Mesenteric fat pad (tissue), 1 donor: ENCODE data around the gene CPN1. TPM values are rescaled to one million over a fixed set of nuclear protein-coding genes. Genes with fewer than 3 reads are reported as not detected.
"Not testable (repeated sequence)": the region's sequence is repeated elsewhere in the genome, so short reads cannot be mapped to it uniquely, and the experiment has no call there.

Source experiments
- DNase-seq: peaks from one replicate; pipeline ENCODE4 v3.0.0-alpha.2; 2020; ENCODE audit warnings: low spot score
- total RNA-seq: library from RNA; stranded (reverse); fragmentation: NEBNext Ultra II Directional; extraction: Animal tissue kit (Norgen Biotek cat#: 25700); gene quantifications from one replicate; pipeline ENCODE4 v1.2.1, GENCODE V29; 2021
- donor health status: DM: yes; HTN: yes; CAD: no.

The CPN1 gene
- total RNA-seq, 1 donor from 2014 or later: not detected

DNA sequence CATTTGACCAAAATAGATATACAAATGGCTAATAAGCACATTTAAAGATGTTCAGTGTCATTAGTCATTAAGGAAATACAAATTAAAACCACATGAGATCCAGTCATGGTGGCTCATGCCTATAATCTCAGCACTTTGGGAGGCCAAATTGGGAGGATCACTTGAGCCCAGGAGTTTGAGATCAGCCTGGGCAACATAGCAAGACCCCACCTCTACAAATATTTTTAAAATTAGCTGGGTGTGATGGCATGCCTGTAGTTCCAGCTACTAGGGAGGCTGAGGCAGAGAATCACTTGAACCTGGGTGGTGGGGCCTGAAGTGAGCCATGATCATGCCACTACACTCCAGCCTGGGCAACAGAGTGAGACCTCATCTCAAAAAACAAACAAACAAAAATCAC is 607 bp upstream of the CPN1 start:
- DNase-seq: not testable (repeated sequence)

DNA sequence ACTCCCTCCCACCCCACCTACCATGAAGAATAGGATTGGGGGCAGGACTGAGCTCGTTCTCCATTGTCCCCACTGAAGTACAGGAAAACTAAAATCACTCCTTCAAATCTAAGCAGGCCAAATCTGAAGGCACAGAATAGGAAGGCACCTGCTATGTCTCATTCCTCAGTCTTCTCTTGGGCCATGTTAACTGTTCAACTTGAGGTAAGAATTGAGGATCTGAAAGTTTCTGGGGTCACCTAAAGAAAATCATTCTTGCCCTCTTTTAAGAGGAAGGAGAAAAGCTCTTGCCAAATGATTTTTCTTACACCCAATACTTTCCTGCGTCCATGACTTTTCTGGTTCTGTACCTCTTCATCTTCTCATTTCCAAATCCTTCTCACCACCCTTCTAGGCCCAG is 4.9 kb downstream of the CPN1 start:
- no peak for DNase-seq

DNA sequence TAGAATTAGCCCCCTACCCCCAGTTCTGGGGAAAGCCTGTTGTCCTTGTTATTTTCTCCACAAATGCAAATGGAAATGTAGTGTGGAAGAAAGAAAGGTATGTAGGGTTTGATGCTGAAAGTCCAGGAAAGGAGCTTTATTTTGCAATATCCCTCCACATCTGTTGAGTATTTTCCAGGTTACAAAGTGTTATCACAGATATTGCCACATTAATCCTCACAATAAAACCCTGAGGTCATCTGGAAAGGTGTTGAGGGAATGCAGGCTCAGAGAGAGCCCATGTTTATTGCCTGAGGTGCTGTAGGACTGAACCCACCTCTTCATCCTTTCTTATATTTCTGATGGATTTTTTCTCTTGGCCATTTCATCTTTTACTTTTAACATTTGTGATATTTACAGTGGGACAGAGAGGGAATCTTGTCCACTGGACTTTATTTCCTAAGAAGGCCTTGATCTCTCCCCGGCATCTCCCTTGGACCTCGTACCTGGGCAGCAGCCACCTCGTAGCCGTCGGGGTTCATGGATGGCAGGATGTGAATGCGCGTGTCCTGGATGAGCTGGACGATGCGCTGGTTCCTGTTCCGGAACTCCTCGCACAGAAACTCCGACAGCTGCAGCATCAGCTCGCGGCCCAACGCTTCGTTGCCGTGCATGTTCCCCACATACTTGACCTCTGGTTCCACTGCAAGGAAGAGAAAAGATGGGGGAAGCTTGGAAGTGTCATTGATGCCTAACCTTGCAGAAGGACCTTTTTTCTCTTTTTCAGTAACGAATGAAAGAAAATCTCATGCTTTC is 6.0 kb downstream of the CPN1 start:
- no peak for DNase-seq

DNA sequence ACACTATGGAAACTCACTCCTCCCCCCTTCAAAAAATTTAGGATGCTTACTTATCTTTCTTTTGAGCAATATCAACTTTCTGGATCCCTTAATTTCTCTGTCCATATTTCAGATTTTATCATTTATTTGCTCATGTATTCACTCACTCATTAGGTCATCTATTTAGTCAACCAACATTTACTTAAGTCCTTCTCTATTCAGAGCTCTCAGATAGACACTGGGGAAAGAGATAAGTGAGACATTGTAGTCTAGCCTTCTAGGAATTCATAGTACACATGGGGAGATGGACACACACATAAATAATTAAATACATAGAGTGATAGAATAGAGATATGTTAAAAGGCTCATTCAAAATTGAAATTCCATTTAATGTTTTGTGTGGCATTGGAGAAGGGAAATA is 9.2 kb downstream of the CPN1 start:
- no peak for DNase-seq

DNA sequence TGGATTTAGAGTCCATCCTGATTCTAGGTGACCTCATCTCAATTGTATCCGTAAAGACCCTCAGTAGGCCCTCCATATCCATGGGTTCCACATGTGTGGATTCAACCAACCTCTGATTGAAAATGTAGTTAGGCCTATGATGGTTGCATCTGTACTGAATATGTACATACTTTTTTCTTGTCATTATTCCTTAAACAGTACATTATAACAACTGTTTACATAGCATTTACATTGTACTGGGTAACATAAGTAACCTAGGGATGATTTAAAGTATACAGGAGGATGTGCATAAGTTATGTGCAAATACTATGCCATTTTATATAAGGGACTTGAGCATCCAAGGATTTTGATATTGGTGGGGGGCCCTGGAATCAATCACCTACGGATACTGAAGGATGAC is 10.1 kb downstream of the CPN1 start:
- DNase-seq: no peak

DNA sequence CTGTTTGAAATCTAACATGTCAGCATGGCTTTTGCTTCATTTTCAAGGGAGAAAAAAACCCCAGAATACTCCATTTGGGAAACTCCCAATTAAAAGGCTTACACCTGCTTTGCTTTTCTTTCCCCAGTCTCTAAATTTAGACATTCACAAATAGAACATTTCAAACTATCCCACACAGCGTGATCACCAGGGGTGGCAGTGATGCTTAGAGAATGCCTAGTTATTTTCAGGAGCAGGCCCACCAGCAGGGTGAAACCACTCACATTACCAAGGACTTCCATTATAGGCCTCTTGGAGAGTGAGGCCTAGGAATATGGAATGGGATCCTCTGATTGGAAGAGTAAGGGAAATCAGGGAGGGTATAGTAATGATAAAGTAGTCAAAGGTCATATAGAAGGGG is 14.2 kb downstream of the CPN1 start:
- no peak for DNase-seq

DNA sequence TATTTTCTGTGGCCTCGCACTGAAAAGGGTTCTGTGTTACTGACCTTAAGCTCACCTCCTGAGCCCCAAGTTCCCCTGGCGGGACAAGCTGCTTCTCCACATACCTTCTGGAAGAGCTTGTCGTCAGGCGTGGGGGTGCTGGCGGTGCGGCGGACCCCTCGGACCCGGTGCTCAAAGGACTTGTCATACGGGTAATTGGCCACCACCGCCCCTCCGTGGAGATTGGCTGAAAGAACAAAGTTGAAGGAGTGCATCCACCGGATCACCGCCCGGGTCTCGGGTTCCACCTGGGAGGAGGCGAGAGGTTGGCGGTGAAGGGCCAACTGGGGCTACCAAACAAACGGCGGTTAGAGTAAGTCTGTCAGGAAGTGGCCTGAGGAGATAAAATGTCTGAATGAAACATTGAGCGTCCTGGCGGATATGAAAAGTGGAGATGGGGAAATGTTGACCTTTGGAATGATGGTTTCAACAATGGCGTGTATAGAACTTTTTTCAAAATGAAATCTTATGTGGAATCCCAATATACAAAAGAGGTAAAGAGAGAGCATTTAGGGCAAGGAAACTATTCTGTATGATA is 16.5 kb downstream of the CPN1 start:
- no peak for DNase-seq

DNA sequence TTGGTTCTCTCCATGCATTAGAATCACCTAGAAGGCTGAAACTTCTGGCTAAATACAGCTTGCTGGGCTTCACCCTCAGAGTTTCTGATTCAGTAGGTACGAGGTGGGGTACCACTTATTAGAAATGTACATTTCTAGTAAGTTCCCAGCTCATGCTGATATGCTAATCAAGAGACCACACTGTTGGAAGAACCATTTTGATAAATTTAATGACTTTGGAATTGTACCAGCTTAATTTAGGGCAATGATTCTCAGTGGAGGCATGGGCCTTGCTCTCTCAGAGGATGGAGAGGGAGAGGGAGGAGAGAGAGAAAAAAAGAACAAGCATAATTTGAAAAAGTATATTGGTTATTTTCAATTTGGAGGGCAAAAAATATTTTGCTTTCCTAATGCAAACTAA is 20.3 kb downstream of the CPN1 start:
- DNase-seq: no peak

DNA sequence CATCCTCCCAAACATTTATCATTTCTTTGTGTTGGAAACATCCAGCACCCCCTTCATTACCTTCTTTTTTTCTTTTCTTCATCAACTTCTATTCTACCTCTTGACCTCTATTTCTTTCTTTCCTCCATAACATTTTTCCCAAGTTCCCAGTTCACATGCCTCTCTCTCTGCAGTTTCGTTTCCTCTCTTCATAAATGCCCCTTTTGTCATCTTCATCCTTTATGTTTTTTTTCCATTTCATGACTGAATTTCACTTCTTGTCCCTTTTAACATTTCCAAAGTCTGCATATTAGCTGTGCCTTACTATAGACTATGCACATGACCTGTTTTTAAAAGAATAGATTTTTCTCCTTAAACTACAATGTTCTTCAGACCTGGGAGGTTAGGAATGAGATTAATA is 23.7 kb downstream of the CPN1 start:
- DNase-seq: no peak

DNA sequence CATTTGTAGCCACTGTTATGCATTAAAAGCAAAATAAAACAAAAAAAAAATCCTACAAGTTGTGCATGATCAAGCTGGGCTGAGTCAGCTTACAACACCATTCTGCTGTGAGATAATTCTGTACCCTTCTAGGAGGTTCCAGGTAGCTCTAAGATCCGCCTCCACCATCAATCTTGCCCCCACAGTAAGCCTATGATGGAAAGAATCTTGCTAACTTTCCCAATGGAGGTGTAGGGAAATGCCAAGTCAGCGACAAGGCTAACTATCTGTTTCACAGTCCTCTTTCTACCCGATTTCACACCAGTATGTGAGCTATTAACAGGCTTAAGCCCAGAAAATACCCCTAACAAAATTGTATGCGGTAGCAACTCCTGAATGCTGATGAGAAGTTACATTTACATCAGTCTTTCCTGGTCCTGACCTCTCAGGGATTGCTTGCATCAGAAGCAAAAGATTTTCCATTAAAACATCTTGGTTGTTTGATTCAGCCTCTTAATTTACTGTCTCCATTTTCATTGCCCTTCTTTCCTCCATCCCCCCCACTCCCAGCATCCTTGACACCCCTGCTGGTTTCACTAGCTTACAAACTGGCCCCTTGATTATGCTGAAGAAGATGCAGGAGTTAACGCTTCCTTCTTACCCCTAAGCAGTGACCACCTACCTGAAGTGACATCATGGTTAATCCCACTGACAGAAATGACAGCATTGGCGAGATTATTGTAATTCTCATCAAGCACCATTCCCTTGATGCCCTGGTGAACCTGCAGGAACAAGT is 27.8 kb downstream of the CPN1 start:
- DNase-seq: no peak

DNA sequence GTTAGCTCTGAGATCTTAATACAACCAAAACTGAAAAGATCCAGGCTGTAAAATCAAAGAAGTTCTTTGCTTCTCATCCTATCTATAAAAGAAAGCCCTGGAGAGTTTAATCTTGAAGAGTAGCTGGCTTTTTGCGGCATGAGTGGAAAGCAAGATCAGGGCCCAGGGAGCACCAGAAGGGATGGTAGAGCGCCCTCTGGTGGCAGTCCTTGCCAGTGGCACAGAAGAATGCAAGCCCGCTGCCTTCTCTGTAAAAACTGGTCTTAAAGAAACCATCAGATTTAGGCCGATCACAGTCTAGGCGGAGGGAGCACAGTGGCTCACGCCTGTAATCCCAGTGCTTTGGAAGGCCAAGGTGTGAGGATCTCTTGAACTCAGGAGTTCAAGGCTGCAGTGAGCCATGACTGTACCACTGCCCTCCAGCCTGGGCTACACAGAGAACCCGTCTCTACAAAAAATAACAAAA is 35.6 kb downstream of the CPN1 start:
- peak; percentile 95 for DNase-seq

DNA sequence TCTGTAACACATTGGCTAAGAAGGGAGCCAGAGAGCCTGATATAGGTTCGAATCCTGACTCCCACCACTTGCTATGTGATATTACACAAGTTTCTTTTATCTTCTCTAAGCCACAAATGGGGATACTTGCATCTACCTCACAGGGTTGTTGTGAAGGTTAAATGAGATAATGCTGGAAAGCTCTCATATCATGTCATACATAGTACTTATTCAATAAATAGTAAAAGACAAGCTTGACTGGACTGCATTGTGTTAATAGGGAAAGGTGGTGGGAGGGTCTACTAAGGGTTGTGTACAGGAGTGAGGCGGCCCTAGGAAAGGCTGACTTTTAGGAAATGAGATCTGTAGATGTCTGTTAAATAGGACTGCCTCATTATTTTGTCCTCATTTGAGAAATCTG is 36.1 kb downstream of the CPN1 start:
- DNase-seq: no peak

DNA sequence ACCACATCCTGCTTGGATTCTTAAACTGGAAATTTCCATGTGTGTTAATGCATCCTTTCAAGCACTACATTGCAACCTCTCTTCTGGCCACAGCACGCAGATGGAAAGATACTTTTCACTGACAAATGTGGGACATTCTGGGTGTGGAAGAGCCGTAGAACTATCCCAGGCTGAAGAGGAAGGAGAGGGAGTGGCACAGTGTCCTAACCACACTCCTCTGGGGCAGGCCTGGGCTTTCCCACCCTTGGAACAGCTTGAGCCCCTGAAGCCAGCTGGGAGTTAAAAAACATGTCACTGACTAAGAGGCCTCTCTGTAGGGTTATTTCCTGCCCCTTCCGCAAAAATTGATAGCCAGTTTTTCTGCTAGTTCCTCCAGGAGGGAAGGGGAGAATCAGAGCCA is 37.9 kb downstream of the CPN1 start:
- no peak for DNase-seq

DNA sequence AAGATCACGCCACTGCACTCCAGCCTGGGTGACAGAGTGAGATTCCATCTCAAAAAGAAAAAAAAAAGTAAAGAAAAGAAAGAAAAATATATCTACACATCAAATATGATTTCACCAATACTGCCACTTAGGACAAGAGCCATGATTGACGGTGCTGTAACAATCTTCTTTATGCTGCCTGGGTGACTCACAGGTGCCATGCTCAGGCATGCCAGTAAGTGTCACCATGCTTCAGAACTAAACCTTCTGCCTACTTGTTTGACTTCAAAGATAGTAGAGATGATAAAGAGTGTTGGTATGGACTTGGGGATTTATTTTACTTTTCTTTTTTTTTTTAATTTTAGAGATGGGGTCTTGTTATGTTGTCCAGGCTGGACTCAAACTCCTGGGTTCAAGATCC is 38.3 kb downstream of the CPN1 start:
- no peak for DNase-seq

DNA sequence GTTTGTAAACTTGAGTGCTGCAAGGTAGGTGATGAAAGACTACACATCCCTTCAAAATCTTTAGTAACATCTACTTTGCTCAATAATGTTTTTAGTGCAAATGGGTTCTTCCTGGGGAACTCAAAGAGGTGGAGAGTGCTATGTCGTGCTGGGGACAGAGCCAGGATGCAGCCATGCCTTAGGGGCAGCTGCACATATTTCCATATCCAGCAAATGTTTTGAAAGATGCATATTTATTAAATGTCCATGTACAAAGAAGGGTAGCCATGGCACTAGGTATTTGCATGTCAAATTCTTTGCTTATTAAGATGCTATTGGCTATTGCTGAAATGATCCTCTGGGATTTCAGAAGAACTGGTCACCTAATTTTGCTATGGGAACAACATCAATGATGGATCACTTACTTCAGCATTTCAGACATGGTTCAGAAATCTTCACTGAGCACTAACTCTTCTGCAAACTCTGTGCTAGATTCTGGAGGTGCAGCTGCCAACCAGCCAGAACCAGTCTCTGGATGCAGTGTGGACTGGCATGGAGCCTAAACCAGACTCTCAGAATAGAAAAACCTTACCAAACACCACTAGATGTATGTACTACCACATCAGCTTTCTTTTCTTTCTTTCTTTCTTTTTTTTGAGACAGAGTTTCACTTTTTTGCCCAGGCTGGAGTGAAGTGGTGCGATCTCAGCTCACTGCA is 40.2 kb downstream of the CPN1 start:
- no peak for DNase-seq

DNA sequence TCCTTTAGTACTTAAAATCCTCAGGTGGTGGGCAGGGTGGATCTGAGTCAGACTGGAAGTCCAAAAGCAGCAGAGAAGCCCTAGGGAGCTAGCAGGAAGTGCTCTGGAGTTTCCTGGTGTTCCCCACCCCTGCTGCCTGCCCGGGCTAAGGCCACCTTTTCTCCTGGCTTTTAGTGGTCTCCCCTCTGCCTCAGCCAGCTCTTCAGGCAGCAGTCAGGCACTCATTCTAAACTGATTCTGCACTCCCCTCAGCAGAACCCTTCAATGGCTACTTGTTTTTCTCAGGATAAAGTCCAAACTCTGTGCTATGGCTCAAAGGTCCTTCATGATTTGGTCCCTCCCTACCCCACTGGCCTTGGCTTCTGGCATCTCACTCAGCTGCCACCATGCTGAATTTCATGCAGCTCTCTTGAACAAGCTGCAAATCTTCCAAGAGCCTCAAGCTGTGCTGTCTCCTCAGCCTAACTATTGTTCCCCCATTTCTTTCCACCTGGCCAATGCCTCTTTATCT is 43.1 kb downstream of the CPN1 start:
- no peak for DNase-seq

DNA sequence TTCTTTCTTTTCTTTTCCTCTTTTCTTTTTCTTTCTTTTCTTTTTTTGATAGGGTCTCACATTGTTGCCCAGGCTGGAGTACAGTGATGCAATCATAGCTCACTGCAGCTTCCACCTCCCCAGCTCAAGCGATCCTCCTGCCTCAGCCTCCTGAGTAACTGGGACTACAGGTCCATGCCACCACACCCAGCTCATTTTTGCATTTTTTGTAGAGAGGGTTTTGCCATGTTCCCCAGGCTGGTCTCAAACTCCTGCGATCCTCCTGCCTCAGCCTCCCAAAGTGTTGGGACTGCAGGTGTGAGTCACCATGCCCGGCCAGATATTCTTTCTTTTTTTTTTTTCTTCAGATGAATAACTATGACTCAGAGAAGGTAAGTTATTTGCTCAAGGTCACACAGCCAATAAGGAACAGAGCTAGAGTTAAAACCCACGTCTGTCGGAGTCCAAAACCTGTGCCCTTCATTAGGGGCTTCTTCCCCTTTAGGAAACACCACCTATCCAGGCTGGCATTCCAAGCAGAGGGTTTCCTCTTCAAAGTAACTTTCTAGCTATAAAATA is 43.8 kb downstream of the CPN1 start:
- no peak for DNase-seq

DNA sequence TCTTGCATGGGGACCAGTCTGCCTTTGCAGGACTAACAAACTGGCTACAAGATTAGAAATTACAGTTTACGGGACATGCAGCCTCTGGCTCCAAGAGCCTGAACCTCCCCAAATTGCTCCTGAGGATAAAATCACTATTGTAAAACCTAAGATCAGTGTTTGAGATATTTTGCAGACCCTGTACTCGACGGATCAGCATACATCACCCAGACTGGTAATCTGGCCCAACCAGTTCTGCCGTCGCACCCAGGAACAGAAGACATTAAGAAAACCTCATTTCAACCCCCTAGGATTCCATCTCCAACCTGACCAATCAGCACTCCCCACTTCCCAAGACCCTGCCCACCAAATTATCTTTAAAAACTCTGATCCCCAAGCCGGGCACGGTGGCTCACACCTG is 44.8 kb downstream of the CPN1 start:
- no peak for DNase-seq

DNA sequence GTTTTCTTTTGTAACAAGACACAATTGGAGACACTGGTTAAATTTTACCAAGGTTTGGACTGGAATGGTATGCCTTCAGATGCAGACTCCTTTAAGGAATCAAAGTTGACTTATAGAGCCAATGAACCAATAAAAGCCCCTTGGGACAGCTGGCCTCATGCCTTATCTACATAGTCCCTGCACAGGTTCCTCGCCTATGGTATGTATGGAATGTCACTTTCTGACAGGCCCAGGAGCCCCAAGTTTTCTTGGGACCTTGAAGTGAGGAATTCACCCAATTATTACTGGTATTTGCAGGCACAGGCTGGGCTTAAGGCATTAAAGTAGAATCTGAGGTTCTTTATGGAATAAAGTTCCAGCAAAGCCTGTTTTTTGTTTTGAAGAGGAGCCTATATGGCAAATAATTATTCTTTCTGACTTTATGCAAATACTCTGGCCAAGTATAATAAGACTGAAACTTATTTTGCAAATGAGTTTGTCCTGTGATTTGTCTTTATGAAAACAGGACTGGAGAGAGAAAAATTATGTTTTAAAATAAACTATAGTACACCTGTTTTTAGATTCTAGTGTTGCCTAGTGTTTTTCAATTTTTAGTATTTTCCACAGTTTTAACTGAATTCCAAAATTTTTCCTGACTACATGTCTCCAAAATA is 47.8 kb downstream of the CPN1 start:
- no peak for DNase-seq

DNA sequence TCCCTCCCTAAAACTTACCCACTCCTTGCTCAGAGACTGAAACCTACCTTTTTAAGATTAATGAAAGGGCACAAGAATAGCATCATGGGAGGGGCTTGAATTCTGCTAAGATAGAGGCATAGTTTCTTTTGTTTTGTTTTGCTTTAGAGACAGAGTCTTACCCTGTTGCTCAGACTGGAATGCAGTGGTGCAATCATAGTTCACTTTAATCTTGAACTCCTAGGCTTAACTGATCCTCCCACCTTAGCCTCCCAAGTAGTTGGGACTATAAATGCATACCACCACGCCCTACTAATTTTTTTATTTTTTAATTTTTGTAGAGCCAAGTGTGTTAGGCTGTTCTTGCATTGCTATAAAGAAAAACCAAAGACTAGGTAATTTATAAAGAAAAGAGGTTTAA is 54.3 kb downstream of the CPN1 start:
- no peak for DNase-seq

DNA sequence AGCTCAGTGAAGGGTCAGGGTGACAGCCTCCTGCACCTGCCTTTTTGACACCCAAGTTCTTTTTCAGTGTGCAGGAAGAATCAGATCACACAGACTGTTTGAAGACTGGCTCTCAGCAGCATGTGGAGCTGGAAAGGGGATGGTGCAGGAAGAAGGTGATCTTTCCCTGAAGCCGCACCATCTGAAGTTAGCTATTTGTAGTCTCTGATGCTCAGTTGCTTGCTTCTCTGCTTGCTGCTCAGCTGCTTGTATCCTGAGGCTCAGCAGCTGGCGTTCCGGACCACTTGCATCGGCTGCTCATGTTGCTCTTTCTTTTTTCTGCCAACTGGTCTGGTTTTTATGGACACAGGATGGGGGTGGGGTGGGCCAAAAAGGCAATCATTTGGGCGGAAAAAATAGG is 56.1 kb downstream of the CPN1 start:
- DNase-seq: no peak
